IPS DF 4.7 (cell line): ENCODE results near the gene PAK4.

Experiments used
- DNase-seq: peaks from one replicate; pipeline ENCODE4 v3.0.0-alpha.2; 2013; ENCODE audit warnings: low spot score; ENCODE audit errors: extremely low read depth

PAK4 gene

GRCh38 chr19:39180749-39181148, 55.2 kb downstream of the PAK4 start:
- no peak for DNase-seq

DNA sequence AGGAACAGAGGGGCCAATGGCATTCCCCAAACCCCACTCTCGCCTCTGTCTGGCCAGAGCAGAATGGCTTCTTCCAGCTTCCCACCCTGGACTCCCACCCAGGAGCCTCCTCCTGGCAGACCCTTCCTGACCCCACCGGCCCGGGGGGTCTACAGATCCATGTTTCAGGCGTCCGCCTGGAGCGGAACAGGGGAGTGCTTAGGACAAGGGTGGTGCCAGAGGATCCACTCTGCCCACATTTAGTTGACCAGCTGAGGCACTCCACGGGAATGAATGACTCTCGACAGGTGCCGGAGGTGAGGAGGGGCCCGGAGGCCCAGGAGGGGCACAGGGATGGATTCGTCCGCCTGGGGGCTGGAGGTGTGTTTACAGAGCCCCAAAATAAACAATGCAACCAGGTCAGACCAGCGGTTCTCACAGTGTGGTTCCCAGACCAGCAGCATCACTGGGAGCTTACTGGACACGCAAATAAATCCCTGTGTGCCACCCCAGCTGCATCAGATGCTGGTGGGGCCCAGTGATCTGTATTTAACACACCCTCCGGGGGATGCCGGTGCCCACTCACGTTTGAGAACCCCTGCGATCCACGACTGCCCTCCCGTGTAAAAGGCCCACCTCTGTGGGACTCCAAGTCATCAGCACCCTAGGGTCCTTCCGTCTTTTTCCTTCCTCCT, 56.1 kb downstream of the PAK4 start:
- no peak for DNase-seq

- DNase-seq: no peak
Measured at GRCh38 chr19:39182174-39182505, 56.6 kb downstream of the PAK4 start.

DNA sequence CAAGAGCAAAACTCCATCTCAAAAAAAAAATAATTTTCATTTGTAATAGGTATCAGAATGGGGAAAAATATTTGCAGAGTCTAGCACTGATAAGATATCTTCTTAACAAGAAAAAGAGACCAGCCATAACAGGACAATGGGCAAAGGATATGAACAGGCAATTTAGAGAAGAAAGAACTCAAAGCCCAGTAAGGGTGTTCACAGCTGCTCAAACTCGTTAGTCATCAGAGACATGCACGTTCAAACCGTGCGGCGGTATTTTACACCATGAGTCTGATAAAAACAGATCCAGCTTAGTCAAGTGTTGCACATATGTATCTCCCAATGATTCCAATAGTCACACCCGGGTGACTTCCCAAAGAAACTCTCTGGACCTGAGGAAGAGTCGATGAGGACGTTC, 57.5 kb downstream of the PAK4 start:
- no peak for DNase-seq

GRCh38 chr19:39186391-39186790, 60.8 kb downstream of the PAK4 start:
- no peak for DNase-seq

DNA sequence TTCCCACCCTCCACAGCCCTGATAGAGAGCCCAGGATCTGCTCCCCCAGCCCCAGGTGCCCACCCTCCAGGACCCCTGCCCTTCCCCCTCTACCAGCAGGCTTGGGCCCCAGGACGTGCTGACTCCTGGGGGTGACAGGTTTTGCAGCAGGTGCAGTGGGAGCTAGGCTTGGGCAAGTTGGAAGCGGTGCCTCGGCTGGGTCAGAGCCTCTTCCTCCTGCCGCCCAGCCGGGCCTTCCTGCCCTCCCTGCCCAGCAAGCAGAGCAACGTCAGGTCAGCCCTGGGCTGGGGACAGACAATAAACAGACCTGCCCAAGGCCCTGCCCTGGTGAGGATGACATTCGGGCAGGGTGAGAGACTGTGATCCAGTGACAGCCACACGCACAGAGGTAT, 62.0 kb downstream of the PAK4 start:
- no peak for DNase-seq

DNA sequence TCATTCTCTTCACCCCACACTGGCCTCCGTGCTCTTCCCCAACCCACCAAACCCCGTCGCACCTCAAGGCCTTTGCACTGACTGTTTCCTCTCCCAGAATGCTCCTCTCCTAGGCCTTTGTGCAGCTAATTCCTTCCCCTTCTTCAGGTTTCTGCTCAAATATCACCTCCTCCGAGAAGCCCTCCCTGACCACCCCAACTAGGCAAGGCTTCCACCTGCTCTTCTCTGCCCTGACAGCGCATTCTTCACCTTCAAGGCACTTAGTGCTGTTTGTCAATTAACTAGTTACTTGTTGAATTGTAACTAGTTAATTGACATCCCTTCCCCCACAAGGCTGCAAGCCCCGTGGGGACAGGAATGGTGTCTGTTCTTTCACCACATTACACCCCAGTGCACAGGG, 63.4 kb downstream of the PAK4 start:
- DNase-seq: no peak

GRCh38 chr19:39190768-39191167, 65.2 kb downstream of the PAK4 start:
- no peak for DNase-seq

GRCh38 chr19:39192846-39193245, 67.3 kb downstream of the PAK4 start:
- no peak for DNase-seq

DNA sequence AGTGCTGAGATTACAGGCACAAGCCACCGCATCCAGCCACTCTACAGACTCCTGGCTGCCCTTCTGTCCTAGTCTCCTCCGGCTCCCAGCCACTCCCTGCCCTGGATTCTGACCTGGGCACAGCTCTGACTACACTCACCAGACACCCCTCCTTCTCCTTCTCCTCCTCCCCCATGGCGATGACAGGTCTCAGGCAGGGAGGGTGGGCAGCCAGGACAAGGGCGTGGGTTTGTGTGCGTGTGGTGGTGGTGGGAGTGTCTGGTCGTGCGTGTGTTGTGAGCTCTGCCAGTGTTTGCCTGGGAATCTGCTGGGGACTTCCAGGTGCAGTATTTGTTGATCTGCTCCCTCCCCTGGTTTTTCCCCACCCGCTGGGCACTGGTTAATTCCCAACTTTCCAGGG, 68.2 kb downstream of the PAK4 start:
- DNase-seq: no peak

GRCh38 chr19:39194832-39195542, 69.4 kb downstream of the PAK4 start:
- DNase-seq: no peak

- DNase-seq: no peak
Measured at GRCh38 chr19:39195755-39196154, 70.2 kb downstream of the PAK4 start.

- DNase-seq: no peak
Measured at GRCh38 chr19:39196320-39196719, 70.7 kb downstream of the PAK4 start.

- no peak for DNase-seq
Measured at GRCh38 chr19:39196860-39197562, 71.4 kb downstream of the PAK4 start, which contains the start of gene NCCRP1. NCCRP1 (plus strand) TSS chr19:39196964; CDS start chr19:39196983, 19 bp downstream.

- DNase-seq: no peak
Measured at GRCh38 chr19:39197808-39198207, 72.2 kb downstream of the PAK4 start.

DNA sequence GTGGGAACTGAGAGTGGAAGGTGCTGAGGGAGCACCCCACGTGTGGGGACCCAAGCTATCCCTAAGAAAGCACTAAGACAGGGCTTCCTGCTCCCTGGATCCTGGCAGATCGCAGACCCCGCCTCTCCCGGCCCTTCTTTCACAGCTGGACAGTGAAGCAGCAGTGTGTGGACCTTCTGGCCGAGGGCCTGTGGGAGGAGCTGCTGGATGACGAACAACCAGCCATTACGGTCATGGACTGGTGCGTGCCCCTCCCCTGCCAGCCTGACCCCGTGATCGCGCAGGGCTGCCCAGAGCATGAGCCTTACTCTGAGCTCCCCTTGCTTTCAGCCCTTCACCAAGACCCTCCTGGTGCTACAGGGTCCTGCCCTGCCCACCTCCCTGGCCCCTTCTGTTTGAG, 73.4 kb downstream of the PAK4 start:
- no peak for DNase-seq

- no peak for DNase-seq
Measured at GRCh38 chr19:39200066-39200802, 74.6 kb downstream of the PAK4 start.

DNA sequence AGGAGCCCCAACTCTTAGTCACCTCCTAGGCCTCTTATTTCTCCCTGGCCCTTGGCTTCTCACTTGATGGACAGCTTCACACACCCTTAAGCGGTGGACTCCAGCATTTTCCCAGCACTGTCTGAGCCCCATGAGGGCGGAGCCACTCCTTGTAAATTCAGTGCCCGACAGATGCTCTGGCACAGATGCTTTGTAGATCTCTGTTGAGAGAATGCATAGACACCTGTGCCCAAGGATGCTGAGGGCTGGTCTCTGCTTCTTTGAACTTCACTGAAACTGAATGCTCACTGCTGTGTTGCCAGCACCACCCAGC, 75.2 kb downstream of the PAK4 start:
- no peak for DNase-seq

DNA sequence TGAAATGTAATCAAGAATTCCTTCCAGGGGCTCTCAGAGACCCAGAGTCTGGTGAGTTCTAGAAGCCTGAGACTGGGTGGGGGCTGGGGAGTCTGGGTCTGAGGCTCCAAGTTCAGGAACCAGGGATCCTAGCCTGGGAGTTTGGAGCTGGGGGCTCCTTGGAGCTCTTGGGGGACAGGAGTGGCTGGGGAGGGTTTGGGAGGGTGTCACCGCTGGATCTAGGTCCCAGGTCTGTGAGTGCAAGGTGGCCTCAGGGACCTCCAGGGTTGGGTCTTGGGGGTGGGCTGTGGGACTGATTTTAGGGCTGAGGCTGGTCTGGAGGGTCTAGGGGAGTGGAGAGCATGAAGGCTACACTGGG, 77.4 kb downstream of the PAK4 start:
- DNase-seq: no peak

DNA sequence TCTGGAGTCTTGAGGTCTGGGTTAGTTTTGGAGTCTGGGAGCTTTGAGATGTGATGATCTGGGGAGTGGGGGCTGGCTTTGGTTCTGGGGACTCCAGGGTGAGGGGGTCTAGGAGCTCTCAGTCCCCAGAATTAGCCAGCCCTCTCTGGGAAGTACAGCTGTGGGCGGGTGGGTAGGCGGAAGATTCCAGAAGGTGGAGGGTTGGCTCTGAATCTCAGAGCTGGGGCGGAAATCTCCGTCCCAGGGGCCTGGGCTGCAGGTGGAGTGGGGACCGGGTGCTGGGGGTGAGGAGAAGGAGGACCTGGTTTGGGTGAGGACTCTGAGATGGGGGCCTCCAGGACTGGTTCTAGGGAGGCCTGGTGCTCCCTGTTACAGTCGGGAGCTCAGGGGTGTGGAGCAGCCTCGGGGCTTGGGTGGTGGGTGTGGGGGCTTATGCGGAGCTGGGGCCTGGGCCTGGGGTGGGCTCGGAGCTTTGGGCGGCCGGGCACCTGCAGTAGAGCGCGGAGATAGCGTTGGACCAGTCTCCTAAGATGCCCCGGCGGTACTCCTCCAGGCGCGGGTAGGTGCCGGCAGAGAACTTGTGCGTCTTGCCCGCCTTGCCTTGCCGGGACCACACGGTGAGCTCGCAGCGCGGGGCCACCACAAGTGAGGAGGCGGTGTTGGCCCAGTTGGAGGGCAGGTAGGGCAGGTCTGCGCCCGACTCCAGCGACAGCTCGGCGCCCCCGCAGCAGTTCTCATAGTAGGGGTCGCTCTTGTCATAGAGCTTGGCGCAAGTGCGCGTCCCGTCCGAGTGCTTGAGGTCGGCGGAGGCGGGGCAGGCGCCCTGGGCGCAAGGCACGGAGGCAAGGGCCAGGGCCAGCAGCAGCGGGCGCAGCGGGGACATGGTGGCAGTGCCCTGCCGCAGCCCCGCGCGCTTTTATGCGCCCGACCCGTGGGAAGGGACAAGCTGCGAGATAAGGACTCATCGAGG, 78.1 kb downstream of the PAK4 start, which contains the start of gene SYCN:
TSS of gene SYCN (minus strand) at position 892 of the 970 bp plus-strand sequence. CDS start at position 883, 9 bp downstream.
- no peak for DNase-seq

- no peak for DNase-seq
Measured at GRCh38 chr19:39205449-39205764, 79.8 kb downstream of the PAK4 start.
